Ovary (tissue), 3 donors: ENCODE results near the gene NFIC.

Source experiments
- POLR2A ChIP-seq: fragments of 450-650 bp; IDR thresholded peaks from one replicate; pipeline ENCODE4 v1.6.1; 2017; ENCODE audit warnings: antibody characterized with exemption, mild to moderate bottlenecking, moderate library complexity
- TF ChIP-seq, protein P1 (sequence below), 3 donors: fragments of 450-650 bp in 2 of 3; fragments of 200-600 bp in 1 of 3; IDR thresholded peaks; one replicate each; pipeline versions ENCODE4 v1.5.1 to v1.8.0; 2016 to 2022; ENCODE audit warnings: antibody characterized with exemption in 3 of 3, mild to moderate bottlenecking in 1 of 3
- donor health status: DM: no; HTN: no; CAD: no.

DNA sequence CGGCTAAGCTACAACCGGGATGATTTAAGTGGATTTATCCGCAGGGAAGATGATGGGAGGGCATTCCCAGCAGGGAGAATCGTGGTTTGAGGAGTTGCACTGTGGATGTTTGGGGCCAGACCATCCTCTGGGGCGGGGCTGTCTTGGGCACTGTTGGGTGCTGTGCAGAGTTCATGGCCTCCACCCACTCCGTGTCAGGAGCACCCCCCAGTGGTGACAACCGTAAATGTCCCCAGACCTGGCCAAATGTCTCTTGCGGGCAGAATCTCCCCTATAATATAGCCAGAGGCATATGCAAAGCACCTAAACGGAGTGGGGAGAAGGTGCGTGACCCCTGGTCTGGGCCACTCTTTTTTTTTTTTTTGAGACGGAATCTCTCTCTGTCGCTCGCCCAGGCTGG lies 73.7 kb downstream of the NFIC start:
- TF ChIP-seq, protein P1, sequence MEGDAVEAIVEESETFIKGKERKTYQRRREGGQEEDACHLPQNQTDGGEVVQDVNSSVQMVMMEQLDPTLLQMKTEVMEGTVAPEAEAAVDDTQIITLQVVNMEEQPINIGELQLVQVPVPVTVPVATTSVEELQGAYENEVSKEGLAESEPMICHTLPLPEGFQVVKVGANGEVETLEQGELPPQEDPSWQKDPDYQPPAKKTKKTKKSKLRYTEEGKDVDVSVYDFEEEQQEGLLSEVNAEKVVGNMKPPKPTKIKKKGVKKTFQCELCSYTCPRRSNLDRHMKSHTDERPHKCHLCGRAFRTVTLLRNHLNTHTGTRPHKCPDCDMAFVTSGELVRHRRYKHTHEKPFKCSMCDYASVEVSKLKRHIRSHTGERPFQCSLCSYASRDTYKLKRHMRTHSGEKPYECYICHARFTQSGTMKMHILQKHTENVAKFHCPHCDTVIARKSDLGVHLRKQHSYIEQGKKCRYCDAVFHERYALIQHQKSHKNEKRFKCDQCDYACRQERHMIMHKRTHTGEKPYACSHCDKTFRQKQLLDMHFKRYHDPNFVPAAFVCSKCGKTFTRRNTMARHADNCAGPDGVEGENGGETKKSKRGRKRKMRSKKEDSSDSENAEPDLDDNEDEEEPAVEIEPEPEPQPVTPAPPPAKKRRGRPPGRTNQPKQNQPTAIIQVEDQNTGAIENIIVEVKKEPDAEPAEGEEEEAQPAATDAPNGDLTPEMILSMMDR (IDR thresholded peaks at IDR 0.05) = no peak
- TF ChIP-seq POLR2A = no peak
